H1 (cell line): ENCODE measurements around the gene CAMTA1. TPM values are rescaled to one million over a fixed set of nuclear protein-coding genes. Genes with fewer than 3 reads are reported as not detected.

ENCODE experiments used
- CTCF ChIA-PET: fragments of 300-600 bp; sonication (Branson Sonifier 250); formaldehyde crosslinking; loops from one replicate; lab custom pipeline; 2021; ENCODE audit not compliant: partially characterized antibody; lab: Charles Lee
- POLR2A ChIA-PET: fragments of 300-600 bp; sonication (Branson Sonifier 250); formaldehyde crosslinking; loops from one replicate; lab custom pipeline; 2021; ENCODE audit warnings: inconsistent platforms; ENCODE audit not compliant: partially characterized antibody; lab: Charles Lee
- DNase-seq, 2 experiments: peaks; one replicate each; pipeline versions ENCODE4 v3.0.0 to v3.0.0-alpha.2; 2010 to 2022; ENCODE audit warnings: low spot score in 2 of 2, low read depth in 1 of 2, mixed read lengths in 1 of 2
- FAIRE-seq: peaks from 2 replicates; lab custom pipeline; 2011; peaks lifted over from hg19 to GRCh38; lab: Jason Lieb, UNC
- H2AFZ ChIP-seq: 2 replicates; pipeline ENCODE4 v1.8.1; 2012; ENCODE audit warnings: low read length, inconsistent platforms
- H2AK5ac ChIP-seq: 2 replicates; pipeline ENCODE4 v1.6.1; 2013; ENCODE audit warnings: low read depth, low read length
- H2BK120ac ChIP-seq: replicated peaks from 2 replicates; pipeline ENCODE3; 2013; ENCODE audit warnings: low read depth, low read length, inconsistent platforms
- H2BK12ac ChIP-seq: 2 replicates; pipeline ENCODE4 v1.6.1; 2013; ENCODE audit warnings: low read depth, low read length
- H2BK15ac ChIP-seq: 2 replicates; pipeline ENCODE4 v1.6.1; 2013; ENCODE audit warnings: low read length
- H2BK20ac ChIP-seq: 2 replicates; pipeline ENCODE4 v1.6.1; 2013; ENCODE audit warnings: low read length
- H2BK5ac ChIP-seq: 2 replicates; pipeline ENCODE4 v1.6.1; 2013; ENCODE audit warnings: low read depth, low read length
- H3K14ac ChIP-seq: 2 replicates; pipeline ENCODE4 v1.6.1; 2013; ENCODE audit warnings: inconsistent platforms; ENCODE audit not compliant: insufficient read length
- H3K18ac ChIP-seq: 2 replicates; pipeline ENCODE4 v1.6.1; 2013; ENCODE audit warnings: low read length; ENCODE audit errors: extremely low read depth
- H3K23ac ChIP-seq: 2 replicates; pipeline ENCODE4 v1.6.1; 2013; ENCODE audit warnings: inconsistent platforms; ENCODE audit not compliant: insufficient read length
- H3K23me2 ChIP-seq: 2 replicates; pipeline ENCODE4 v1.6.1; 2013; ENCODE audit warnings: low read depth, low read length
- H3K27ac ChIP-seq: 2 replicates; pipeline ENCODE4 v1.6.1; 2011; ENCODE audit warnings: low read depth, low read length, inconsistent platforms
- H3K27me3 ChIP-seq, 4 experiments: replicated peaks in 1 of 4; 1 replicate in 1 of 4; 2 replicates in 3 of 4; pipeline versions ENCODE4 v1.6.1 to v1.8.1; 2011 to 2013; ENCODE audit warnings: low read length in 3 of 4, mild to moderate bottlenecking in 3 of 4, inconsistent platforms in 2 of 4, mixed read lengths in 2 of 4, moderate library complexity in 1 of 4; ENCODE audit not compliant: control insufficient read depth in 3 of 4, insufficient read depth in 3 of 4; ENCODE audit errors: extremely low read depth in 1 of 4
- H3K36me3 ChIP-seq, 4 experiments: 2 replicates each; pipeline versions ENCODE4 v1.6.1 to v1.8.1; 2011 to 2013; ENCODE audit warnings: mild to moderate bottlenecking in 4 of 4, low read length in 3 of 4, moderate library complexity in 2 of 4, control low read depth in 1 of 4, inconsistent platforms in 1 of 4; ENCODE audit not compliant: insufficient read depth in 4 of 4, control insufficient read depth in 2 of 4
- H3K4ac ChIP-seq: replicated peaks from 2 replicates; pipeline ENCODE3; 2013; ENCODE audit warnings: low read length, low read depth, mixed read lengths, inconsistent platforms; ENCODE audit not compliant: insufficient read length
- H3K4me1 ChIP-seq, 4 experiments: replicated peaks in 1 of 4; 1 replicate in 1 of 4; 2 replicates in 3 of 4; pipeline versions ENCODE4 v1.6.1 to v1.8.1; 2011 to 2013; ENCODE audit warnings: low read length in 3 of 4, inconsistent platforms in 2 of 4, mixed read lengths in 1 of 4; ENCODE audit not compliant: insufficient read depth in 4 of 4, control insufficient read depth in 3 of 4
- H3K4me2 ChIP-seq, 2 experiments: 2 replicates each; pipeline versions ENCODE4 v1.6.1 to v1.8.1; 2011 to 2013; ENCODE audit warnings: low read depth in 2 of 2, low read length in 2 of 2, control low read depth in 1 of 2, inconsistent platforms in 1 of 2, mild to moderate bottlenecking in 1 of 2; ENCODE audit not compliant: insufficient read depth in 1 of 2
- H3K4me3 ChIP-seq, 4 experiments: fragments of 200-600, 300-600 bp in 1 of 4; sonication (generic), shearing (Covaris generic), sonication (Bioruptor Twin) in 1 of 4; 2 replicates each; pipeline versions ENCODE4 v1.5.1 to v1.8.1; 2011 to 2016; ENCODE audit warnings: low read length in 4 of 4, low read depth in 3 of 4, control low read depth in 2 of 4, inconsistent platforms in 2 of 4, mild to moderate bottlenecking in 2 of 4, mixed read lengths in 1 of 4, moderate library complexity in 1 of 4; ENCODE audit not compliant: insufficient read depth in 2 of 4; ENCODE audit errors: extremely low read depth in 1 of 4
- H3K56ac ChIP-seq: replicated peaks from 2 replicates; pipeline ENCODE3; 2013; ENCODE audit warnings: low read depth, mild to moderate bottlenecking, mixed read lengths, low read length, inconsistent platforms; ENCODE audit not compliant: insufficient read length
- H3K79me1 ChIP-seq: 2 replicates; pipeline ENCODE4 v1.6.1; 2013; ENCODE audit warnings: low read depth, low read length, control low read depth
- H3K79me2 ChIP-seq, 2 experiments: 2 replicates each; pipeline versions ENCODE4 v1.6.1 to v1.8.1; 2012 to 2013; ENCODE audit warnings: low read length in 2 of 2, mild to moderate bottlenecking in 2 of 2, inconsistent platforms in 1 of 2; ENCODE audit not compliant: insufficient read depth in 2 of 2, control insufficient read depth in 1 of 2
- H3K9ac ChIP-seq, 4 experiments: replicated peaks in 1 of 4; 1 replicate in 1 of 4; 2 replicates in 3 of 4; pipeline versions ENCODE4 v1.6.1 to v1.8.1; 2011 to 2013; ENCODE audit warnings: low read depth in 3 of 4, low read length in 3 of 4, control low read depth in 2 of 4, mild to moderate bottlenecking in 2 of 4, moderate library complexity in 2 of 4, inconsistent platforms in 1 of 4; ENCODE audit errors: extremely low read depth in 1 of 4
- H3K9me3 ChIP-seq, 2 experiments: 2 replicates each; pipeline versions ENCODE4 v1.6.1 to v1.8.1; 2012 to 2013; ENCODE audit warnings: mild to moderate bottlenecking in 2 of 2, moderate library complexity in 2 of 2, control low read depth in 1 of 2, inconsistent platforms in 1 of 2, low read depth in 1 of 2, low read length in 1 of 2, mixed read lengths in 1 of 2; ENCODE audit not compliant: insufficient read depth in 2 of 2
- H4K20me1 ChIP-seq, 2 experiments: replicated peaks in 1 of 2; 2 replicates each; pipeline versions ENCODE3 to v1.8.1; 2011 to 2013; ENCODE audit warnings: inconsistent platforms in 2 of 2, low read length in 2 of 2, mild to moderate bottlenecking in 1 of 2; ENCODE audit not compliant: insufficient read depth in 2 of 2, control insufficient read depth in 1 of 2
- H4K5ac ChIP-seq: 2 replicates; pipeline ENCODE4 v1.6.1; 2013; ENCODE audit warnings: low read length, low read depth, mixed read lengths, inconsistent platforms; ENCODE audit not compliant: insufficient read length
- H4K8ac ChIP-seq: 2 replicates; pipeline ENCODE4 v1.8.0; 2013; ENCODE audit warnings: mild to moderate bottlenecking, moderate library complexity, low read length, inconsistent platforms; ENCODE audit not compliant: insufficient read depth; ENCODE audit errors: extremely low read depth
- H4K91ac ChIP-seq: replicated peaks from 2 replicates; pipeline ENCODE3; 2013; ENCODE audit warnings: low read length, mixed read lengths, inconsistent platforms; ENCODE audit not compliant: insufficient read length
- ATF3 ChIP-seq: IDR thresholded peaks from 2 replicates; pipeline ENCODE4 v1.6.1; 2011; ENCODE audit warnings: low read depth, mild to moderate bottlenecking, low read length; ENCODE audit not compliant: insufficient read depth
- CBX5 ChIP-seq: fragments of 300-800, 300-1000 bp; sonication (generic); IDR thresholded peaks from 2 replicates; pipeline ENCODE4 v1.7.1; 2016; ENCODE audit warnings: antibody characterized with exemption, low read length, low read depth
- CHD1 ChIP-seq: IDR thresholded peaks from 2 replicates; pipeline ENCODE4 v1.6.1; 2012; ENCODE audit warnings: low read depth, low read length, improper control_type of control experiment
- EGR1 ChIP-seq: IDR thresholded peaks from 2 replicates; pipeline ENCODE4 v1.6.1; 2011; ENCODE audit warnings: low read depth, low read length, borderline replicate concordance
- EP300 ChIP-seq, 2 experiments: IDR thresholded peaks; 1 replicate in 1 of 2; 2 replicates in 1 of 2; pipeline ENCODE4 v1.6.1; 2011 to 2012; ENCODE audit warnings: low read depth in 2 of 2, low read length in 2 of 2, mild to moderate bottlenecking in 2 of 2, borderline replicate concordance in 1 of 2, inconsistent platforms in 1 of 2, moderate library complexity in 1 of 2
- GABPA ChIP-seq: IDR thresholded peaks from 2 replicates; pipeline ENCODE4 v1.6.1; 2011; ENCODE audit warnings: mild to moderate bottlenecking, low read length, moderate library complexity, borderline replicate concordance; ENCODE audit not compliant: insufficient read depth
- HDAC6 ChIP-seq: IDR thresholded peaks from one replicate; pipeline ENCODE4 v1.7.1; 2012; ENCODE audit warnings: low read depth, mild to moderate bottlenecking, inconsistent platforms, low read length, moderate library complexity
- NRF1 ChIP-seq: IDR thresholded peaks from 2 replicates; pipeline ENCODE4 v1.6.1; 2011; ENCODE audit warnings: mild to moderate bottlenecking, low read depth, low read length, improper control_type of control experiment
- POU5F1 ChIP-seq: IDR thresholded peaks from 2 replicates; pipeline ENCODE4 v1.6.1; 2011; ENCODE audit warnings: low read depth, mild to moderate bottlenecking, low read length, moderate library complexity
- RNF2 ChIP-seq: fragments of 200-900, 300-1000 bp; sonication (generic); IDR thresholded peaks from 2 replicates; pipeline ENCODE4 v1.7.1; 2016; ENCODE audit warnings: borderline replicate concordance, low read depth, mild to moderate bottlenecking, antibody characterized with exemption, low read length; ENCODE audit not compliant: poor library complexity, severe bottlenecking; ENCODE audit errors: missing control alignments
- SIRT6 ChIP-seq: IDR thresholded peaks from one replicate; pipeline ENCODE4 v1.7.1; 2012; ENCODE audit warnings: low read length, inconsistent platforms
- USF2 ChIP-seq: IDR thresholded peaks from 2 replicates; pipeline ENCODE4 v1.6.1; 2011; ENCODE audit warnings: low read length, improper control_type of control experiment
- WGBS, 2 experiments: shearing (Covaris generic) in 1 of 2; methylation state at CpG; one replicate each; pipeline versions ENCODE4 v1.1.6 to v1.1.7; 2013 to 2015; ENCODE audit warnings: low lambda C conversion rate in 2 of 2, mixed read lengths in 2 of 2, inconsistent platforms in 1 of 2, low coverage in 1 of 2, missing lambda C conversion rate in 1 of 2; ENCODE audit not compliant: insufficient replicate concordance in 2 of 2, insufficient coverage in 1 of 2, insufficient read length in 1 of 2; ENCODE audit errors: extremely low coverage in 1 of 2, missing lambda C conversion rate in 1 of 2; 5-methylcytosine and 5-hydroxymethylcytosine counted together
- polyA plus RNA-seq, 7 experiments: library from polyadenylated mRNA; depleted of rRNA in 3 of 7; stranded (reverse) in 5 of 7; unstranded in 2 of 7; fragments of >200 nt in 5 of 7; fragments of 200-250 nt in 2 of 7; gene quantifications; 1 replicate in 5 of 7; 2 replicates in 1 of 7; 4 replicates in 1 of 7; pipeline versions ENCODE4 v1.2.1 to v1.2.3, GENCODE V29; 2011 to 2013; ENCODE audit warnings: missing spikeins in 2 of 7, mixed read lengths in 2 of 7
- total RNA-seq: library from RNA; stranded (reverse); fragmentation: NEBNext Ultra II Directional; extraction: Animal tissue kit (Norgen Biotek cat#: 25700); gene quantifications from 2 replicates; pipeline ENCODE4 v1.2.1, GENCODE V29; 2021

The CAMTA1 gene
- total and polyA plus RNA-seq, 2 of the 8 experiments (the other 6 are each of a cell fraction or from before 2014, with no cell fraction given) = 65.0 to 119 TPM

- ChIA-PET POLR2A (no interaction called here), CTCF (interaction anchor here (0.9 to 1.1 kb wide), 2 partner anchors 73 to 93 kb away, joined by 3 to 4 read pairs; no protein-coding TSS in a partner anchor)
- Histone ChIP-seq H3K79me2 (no peaks in the 10 kb centered on the region), H2BK5ac (no peak overlapping the region), H3K56ac (no peak overlapping the region), H3K4ac (no peak overlapping the region), H3K4me2 (no peak overlapping the region), H3K4me1 (no peaks in the 10 kb centered on the region; a peak in 1 of 7 replicates), H3K27ac (no peak overlapping the region), H3K79me1 (no peaks in the 10 kb centered on the region), H3K9me3 (no peaks in the 10 kb centered on the region), H2BK12ac (no peak overlapping the region), H4K91ac (no peak overlapping the region), H3K23ac (no peak overlapping the region), H2AFZ (no peak overlapping the region), H3K27me3 (no peaks in the 10 kb centered on the region), H3K14ac (no peak overlapping the region), H4K20me1 (no peaks in the 10 kb centered on the region), H4K5ac (no peak overlapping the region), H3K9ac (no peak overlapping the region), H3K23me2 (no peaks in the 10 kb centered on the region), H2BK120ac (no peak overlapping the region), H3K18ac (no peak overlapping the region), H2BK20ac (no peak overlapping the region), H4K8ac (no peak overlapping the region), H2BK15ac (no peak overlapping the region), H3K4me3 (no peak overlapping the region), H2AK5ac (no peak overlapping the region), H3K36me3 (no peaks in the 10 kb centered on the region)
- DNase-seq (no peak), FAIRE-seq (no peak)
- 89% methylated on average over 3 of the region's 3 CpGs; no CpG with 5 or more reads in 1 of the 2 experiments for whole genome bisulfite sequencing, 2 experiments
- TF ChIP-seq RNF2 (no peak), ATF3 (no peak), HDAC6 (no peak), EP300 (IDR thresholded peaks at IDR 0.05; ENCODE audit: borderline replicate concordance in 1 of 2, low read depth in 2 of 2, low read length in 2 of 2) (no peak), SIRT6 (no peak), EGR1 (no peak), NRF1 (no peak), CHD1 (no peak), CBX5 (no peak), GABPA (no peak), USF2 (no peak), POU5F1 (no peak)
Observed at GRCh38 chr1:7135493-7135892, 350.2 kb downstream of the CAMTA1 start.
